Gastroesophageal sphincter (tissue), 4 donors: ENCODE results near the gene LDLRAD4. TPM values are rescaled to one million over a fixed set of nuclear protein-coding genes. Genes with fewer than 3 reads are reported as not detected.
A peak's percentile ranks its signal among the peaks of the same experiment; 100 is the strongest.

Experiments
- ATAC-seq: fragments of 150-250 bp; one replicate; pipeline ENCODE4 v1.9.1; 2016; ENCODE audit warnings: mild to moderate bottlenecking, moderate library complexity
- H3K27ac ChIP-seq, 4 donors: fragments of 200-600 bp; sonication (generic) in 3 of 4; 1 replicate in 3 of 4; 2 replicates in 1 of 4; pipeline ENCODE4 v1.5.1; 2016 to 2019
- H3K27me3 ChIP-seq: fragments of 200-600 bp; sonication (generic); one replicate; pipeline ENCODE4 v1.5.1; 2019
- H3K36me3 ChIP-seq, 2 donors: fragments of 200-600 bp; sonication (generic); one replicate each; pipeline ENCODE4 v1.5.1; 2019; ENCODE audit warnings: control low read depth in 1 of 2
- H3K4me1 ChIP-seq, 3 donors: fragments of 200-600 bp; sonication (generic); 1 replicate in 2 of 3; 2 replicates in 1 of 3; pipeline ENCODE4 v1.5.1; 2016 to 2019; ENCODE audit warnings: control low read depth in 2 of 3
- H3K4me3 ChIP-seq, 2 donors: fragments of 200-600 bp; sonication (generic); one replicate each; pipeline ENCODE4 v1.5.1; 2019; ENCODE audit warnings: mild to moderate bottlenecking in 1 of 2, moderate library complexity in 1 of 2
- H3K9me3 ChIP-seq, 3 donors: fragments of 200-600 bp; sonication (generic); one replicate each; pipeline ENCODE4 v1.5.1; 2017 to 2019; ENCODE audit warnings: control low read depth in 2 of 3
- CTCF ChIP-seq, 4 experiments: fragments of 200-600 bp in 2 of 4; fragments of 450-650 bp in 2 of 4; sonication (generic) in 1 of 4; IDR thresholded peaks; one replicate each; pipeline ENCODE4 v1.5.1; 2017 to 2019; ENCODE audit warnings: antibody characterized with exemption in 4 of 4, mild to moderate bottlenecking in 2 of 4, moderate library complexity in 2 of 4
- EP300 ChIP-seq: sonication (generic); formaldehyde crosslinking; IDR thresholded peaks from one replicate; pipeline ENCODE4 v1.6.1; 2017; ENCODE audit warnings: antibody characterized with exemption, mild to moderate bottlenecking
- POLR2A ChIP-seq, 2 donors: fragments of 450-650 bp; IDR thresholded peaks; one replicate each; pipeline ENCODE4 v1.6.1; 2017; ENCODE audit warnings: antibody characterized with exemption in 2 of 2, mild to moderate bottlenecking in 2 of 2, moderate library complexity in 1 of 2
- POLR2AphosphoS5 ChIP-seq: sonication (generic); formaldehyde crosslinking; IDR thresholded peaks from one replicate; pipeline ENCODE4 v1.6.1; 2017; ENCODE audit warnings: antibody characterized with exemption
- WGBS, 2 donors: methylation state at CpG; one replicate each; pipeline ENCODE4 v1.1.5; 2018; ENCODE audit warnings: low coverage in 1 of 2; 5-methylcytosine and 5-hydroxymethylcytosine counted together
- total RNA-seq, 4 donors: library from RNA; depleted of rRNA; stranded (reverse); fragments of >200 nt; gene quantifications; one replicate each; pipeline ENCODE4 v1.1.0, GENCODE V29; 2016

The LDLRAD4 gene
- total RNA-seq, 4 donors from 2014 or later: 28.1 to 85.9 (median 55.2) TPM

DNA sequence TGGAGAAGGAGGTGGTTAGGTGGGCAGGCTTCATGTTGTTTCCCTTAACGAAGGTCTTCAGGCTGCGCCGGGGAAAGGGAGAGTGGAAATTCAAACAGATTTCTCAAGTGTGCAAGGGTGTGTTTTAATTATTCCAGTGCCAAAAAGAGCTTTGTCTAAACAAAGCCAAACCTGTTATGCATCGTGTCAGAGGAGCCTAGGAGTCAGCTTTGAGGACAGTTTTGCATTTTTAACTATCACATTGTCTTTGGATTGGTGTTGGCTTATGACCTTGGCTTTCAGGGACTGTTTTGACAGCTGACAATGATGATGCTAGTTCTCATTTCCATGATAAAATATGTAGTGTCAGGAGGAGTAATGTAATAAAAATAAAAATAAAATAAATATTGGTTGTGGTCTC, 144.8 kb downstream of the LDLRAD4 start:
- no peaks in the 10 kb centered on the region for H3K36me3 ChIP-seq
- H3K4me1 ChIP-seq: peaks cover 0 to 32% (median 0%) of the 10 kb centered on the region in 3 donors
- H3K27me3 ChIP-seq: no peaks in the 10 kb centered on the region
- TF ChIP-seq POLR2A (IDR thresholded peaks at IDR 0.05) (no peak), CTCF (IDR thresholded peaks at IDR 0.05) (no peak), POLR2AphosphoS5 (no peak), EP300 (no peak)
- 58 to 68% methylated on average over 3 to 4 of the region's 4 CpGs for WGBS, 2 donors
- ATAC-seq: no peak
- H3K27ac ChIP-seq: no peak overlapping the region
- no peaks in the 10 kb centered on the region for H3K9me3 ChIP-seq
- no peak overlapping the region for H3K4me3 ChIP-seq

DNA sequence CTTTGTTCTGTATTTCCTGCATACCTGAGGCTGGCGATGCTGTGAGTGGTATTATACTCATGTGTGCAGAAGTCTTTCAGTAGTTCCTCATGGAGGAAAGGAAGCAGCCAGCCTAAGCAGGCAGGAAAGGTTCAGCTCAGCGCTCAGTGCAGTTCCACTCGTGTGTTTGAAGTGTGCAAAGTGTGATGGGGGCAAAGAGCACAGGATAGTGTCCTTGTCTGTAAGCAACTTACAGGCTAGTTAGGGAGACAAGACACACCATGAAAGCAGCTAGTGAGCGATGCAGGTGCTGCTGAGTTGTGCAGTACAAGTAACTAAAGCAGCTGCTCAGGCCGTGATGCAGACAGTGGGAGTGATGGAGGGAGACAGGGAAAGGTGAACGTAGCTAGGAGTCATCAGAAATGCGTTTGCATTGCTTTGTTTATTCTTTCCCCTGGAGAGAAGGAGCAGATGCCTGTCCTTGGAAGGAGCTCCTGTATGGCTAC, 146.2 kb downstream of the LDLRAD4 start:
- no peak for TF ChIP-seq EP300
- peak; percentile 14 for TF ChIP-seq POLR2AphosphoS5
- Histone ChIP-seq H3K27me3 (no peaks in the 10 kb centered on the region), H3K36me3 (no peaks in the 10 kb centered on the region), H3K9me3 (no peaks in the 10 kb centered on the region), H3K4me1 (peaks cover 0 to 43% (median 0%) of the 10 kb centered on the region in 3 donors), H3K27ac (peak overlapping the region in 2 of 4 donors; percentile 13 to 30), H3K4me3 (no peak overlapping the region)
- ATAC-seq: no peak
- WGBS, 2 donors: 26 to 58% methylated on average over 4 to 7 of the region's 7 CpGs

DNA sequence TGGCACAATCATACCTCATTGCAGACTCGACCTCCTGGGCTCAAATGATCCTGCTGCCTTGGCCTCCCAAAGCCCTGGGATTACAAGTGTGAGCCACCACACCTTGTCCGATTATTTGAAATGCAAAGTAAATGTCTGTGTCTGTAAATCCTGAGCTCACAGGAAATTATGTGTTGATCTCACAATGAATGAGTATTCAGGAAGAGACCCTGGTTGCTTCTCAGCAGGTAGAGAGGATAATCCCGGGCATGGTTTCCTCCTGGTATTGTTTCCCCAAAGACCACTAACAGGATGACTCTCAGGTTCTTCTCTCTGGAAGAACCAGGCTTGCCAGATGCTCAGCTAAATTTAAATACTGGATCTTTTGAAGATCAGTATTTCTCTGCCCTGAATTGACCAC, 147.6 kb downstream of the LDLRAD4 start:
- no peak for ATAC-seq
- H3K4me3 ChIP-seq: no peak overlapping the region
- TF ChIP-seq EP300 (no peak), POLR2AphosphoS5 (no peak), CTCF (IDR thresholded peaks at IDR 0.05) (no peak), POLR2A (IDR thresholded peaks at IDR 0.05) (no peak)
- H3K27ac ChIP-seq: no peak overlapping the region
- no peaks in the 10 kb centered on the region for H3K36me3 ChIP-seq
- WGBS, 2 donors: 85 to 93% methylated on average over 2 to 3 of the region's 3 CpGs
- H3K27me3 ChIP-seq: no peaks in the 10 kb centered on the region
- peaks cover 0 to 50% (median 0%) of the 10 kb centered on the region in 3 donors for H3K4me1 ChIP-seq
- no peaks in the 10 kb centered on the region for H3K9me3 ChIP-seq

GRCh38 chr18:13366541-13366940, 148.0 kb downstream of the LDLRAD4 start:
- TF ChIP-seq CTCF (IDR thresholded peaks at IDR 0.05) (no peak), POLR2A (IDR thresholded peaks at IDR 0.05) (no peak), EP300 (no peak)
- H3K4me1 ChIP-seq: peaks cover 0 to 50% (median 0%) of the 10 kb centered on the region in 3 donors
- no peaks in the 10 kb centered on the region for H3K9me3 ChIP-seq
- H3K36me3 ChIP-seq: no peaks in the 10 kb centered on the region
- H3K27ac ChIP-seq: no peak overlapping the region
- 92 to 93% methylated on average over 4 to 6 of the region's 8 CpGs for WGBS, 2 donors
- no peaks in the 10 kb centered on the region for H3K27me3 ChIP-seq
- ATAC-seq: no peak
- H3K4me3 ChIP-seq: no peak overlapping the region

- peaks cover 0 to 56% (median 2%) of the 10 kb centered on the region in 3 donors for H3K4me1 ChIP-seq
- no peaks in the 10 kb centered on the region for H3K9me3 ChIP-seq
- 85 to 92% methylated on average over 6 to 10 of the region's 26 CpGs for WGBS, 2 donors
- no peak overlapping the region for H3K4me3 ChIP-seq
- H3K36me3 ChIP-seq: no peaks in the 10 kb centered on the region
- H3K27ac ChIP-seq: no peak overlapping the region
- no peaks in the 10 kb centered on the region for H3K27me3 ChIP-seq
- TF ChIP-seq POLR2A (IDR thresholded peaks at IDR 0.05): no peak
- no peak for TF ChIP-seq CTCF (IDR thresholded peaks at IDR 0.05)
- no peak for TF ChIP-seq POLR2AphosphoS5
- no peak for TF ChIP-seq EP300
- no peak for ATAC-seq
Measured at GRCh38 chr18:13366962-13367892, 148.7 kb downstream of the LDLRAD4 start.
